Adrenal gland (tissue), 12 donors: ENCODE measurements around the gene ITGB5. TPM values are rescaled to one million over a fixed set of nuclear protein-coding genes. Genes with fewer than 3 reads are reported as not detected.

ENCODE experiments used
- DNase-seq, 7 donors: peaks; one replicate each; pipeline ENCODE4 v3.0.0-alpha.2; 2019 to 2020
- H3K27ac ChIP-seq, 5 donors: fragments of 200-600 bp; sonication (generic) in 4 of 5; 1 replicate in 3 of 5; 2 replicates in 2 of 5; pipeline versions ENCODE4 v1.5.1 to v1.8.0; 2016 to 2020; ENCODE audit warnings: mild to moderate bottlenecking in 1 of 5
- H3K27me3 ChIP-seq: fragments of 200-600 bp; 2 replicates; pipeline ENCODE4 v1.8.0; 2021
- H3K36me3 ChIP-seq, 2 donors: fragments of 200-600 bp; replicated peaks in 1 of 2; 1 replicate in 1 of 2; 2 replicates in 1 of 2; pipeline versions ENCODE4 v1.5.1 to v1.8.0; 2018 to 2022
- H3K4me1 ChIP-seq, 2 donors: fragments of 200-600 bp; replicated peaks in 1 of 2; 1 replicate in 1 of 2; 2 replicates in 1 of 2; pipeline versions ENCODE4 v1.5.1 to v1.8.0; 2018 to 2021
- H3K4me3 ChIP-seq, 4 donors: fragments of 200-600 bp; sonication (generic) in 3 of 4; one replicate each; pipeline ENCODE4 v1.5.1; 2016 to 2018
- H3K9me3 ChIP-seq, 3 donors: fragments of 200-600 bp; sonication (generic) in 1 of 3; replicated peaks in 1 of 3; 1 replicate in 2 of 3; 2 replicates in 1 of 3; pipeline versions ENCODE4 v1.5.1 to v1.8.0; 2016 to 2021
- POLR2A ChIP-seq, 2 donors: fragments of 450-650 bp; IDR thresholded peaks; one replicate each; pipeline ENCODE4 v1.6.1; 2017; ENCODE audit warnings: antibody characterized with exemption in 2 of 2, mild to moderate bottlenecking in 2 of 2, moderate library complexity in 1 of 2
- WGBS, 4 donors: extraction: QIAGEN DNeasy Blood & Tissue Kit in 2 of 4; methylation state at CpG; one replicate each; pipeline versions ENCODE4 v1.1.5 to v1.1.7; 2013 to 2017; 5-methylcytosine and 5-hydroxymethylcytosine counted together
- intact Hi-C, 2 donors: fragments of 100-400 bp; cut with DNase I; formaldehyde crosslinking; loops; one replicate each; pipeline versions ENCODE4 v1.14.1 to v1.15.0; 2022 to 2023
- polyA plus RNA-seq, 3 donors: library from polyadenylated mRNA; stranded (reverse); fragments of 200-250 nt in 2 of 3; fragments of 350-450 nt in 1 of 3; fragmentation: Illumina TruSeq in 1 of 3; extraction: RNeasy Lipid Tissue Mini Kit (QIAGEN cat#74804) in 1 of 3; gene quantifications; one replicate each; pipeline ENCODE4 v1.2.3, GENCODE V29; 2013 to 2014
- total RNA-seq, 9 donors: library from RNA; depleted of rRNA in 4 of 9; stranded (reverse); fragments of >200 nt in 4 of 9; fragments of 120-200 nt in 1 of 9; fragmentation: NEBNext Ultra II Directional in 1 of 9; extraction: Animal tissue kit (Norgen Biotek cat#: 25700) in 1 of 9; gene quantifications; one replicate each; pipeline versions ENCODE4 v1.1.0 to v1.2.4, GENCODE V29; 2013 to 2023
- TF ChIP-seq, protein P1 (sequence below), 6 experiments: fragments of 450-650 bp in 4 of 6; fragments of 200-600 bp in 2 of 6; sonication (generic) in 1 of 6; IDR thresholded peaks; 1 replicate in 5 of 6; 2 replicates in 1 of 6; pipeline versions ENCODE4 v1.5.1 to v1.8.0; 2016 to 2021; ENCODE audit warnings: antibody characterized with exemption in 6 of 6, mild to moderate bottlenecking in 2 of 6, moderate library complexity in 1 of 6
- donor health status: healthy with polysubstance abuse.
- donor health status: Bipolar disorder and iron deficiency.
- donor health status: DM: yes; HTN: yes; CAD: no.
- donor health status: DM: no; HTN: no; CAD: no.
- donor health status: DM: no; HTN: no; CAD: no.
- donor health status: DM: yes; HTN: yes; CAD: no.

The ITGB5 gene
- total and polyA plus RNA-seq, 12 donors: 9.4 to 404 (median 94.8) TPM

DNA sequence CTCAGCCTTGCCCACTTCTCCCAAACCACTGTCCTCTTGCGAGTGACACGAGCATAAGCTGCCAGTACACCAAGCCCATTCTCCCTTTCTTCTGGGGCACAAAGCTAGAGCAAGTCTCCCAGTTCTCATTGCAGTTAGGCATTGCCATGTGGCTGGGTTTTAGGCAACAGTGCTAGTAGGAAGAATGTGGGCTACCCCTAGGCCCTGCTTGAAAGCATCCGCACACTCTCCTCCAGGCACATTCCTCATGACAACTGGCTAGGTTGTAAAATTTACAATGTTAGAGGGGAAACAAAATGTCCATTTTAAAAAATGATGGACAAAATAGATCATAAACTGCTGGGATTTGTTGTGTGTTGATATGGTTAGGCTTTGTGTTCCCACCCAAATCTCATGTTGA is 19.7 kb downstream of the ITGB5 start:
- H3K36me3 ChIP-seq: no peaks in the 10 kb centered on the region
- DNase-seq: peak in 1 of 7 donors; percentile 14
- no peak overlapping the region for H3K4me3 ChIP-seq
- no peak for TF ChIP-seq POLR2A (IDR thresholded peaks at IDR 0.05)
- TF ChIP-seq, protein P1, sequence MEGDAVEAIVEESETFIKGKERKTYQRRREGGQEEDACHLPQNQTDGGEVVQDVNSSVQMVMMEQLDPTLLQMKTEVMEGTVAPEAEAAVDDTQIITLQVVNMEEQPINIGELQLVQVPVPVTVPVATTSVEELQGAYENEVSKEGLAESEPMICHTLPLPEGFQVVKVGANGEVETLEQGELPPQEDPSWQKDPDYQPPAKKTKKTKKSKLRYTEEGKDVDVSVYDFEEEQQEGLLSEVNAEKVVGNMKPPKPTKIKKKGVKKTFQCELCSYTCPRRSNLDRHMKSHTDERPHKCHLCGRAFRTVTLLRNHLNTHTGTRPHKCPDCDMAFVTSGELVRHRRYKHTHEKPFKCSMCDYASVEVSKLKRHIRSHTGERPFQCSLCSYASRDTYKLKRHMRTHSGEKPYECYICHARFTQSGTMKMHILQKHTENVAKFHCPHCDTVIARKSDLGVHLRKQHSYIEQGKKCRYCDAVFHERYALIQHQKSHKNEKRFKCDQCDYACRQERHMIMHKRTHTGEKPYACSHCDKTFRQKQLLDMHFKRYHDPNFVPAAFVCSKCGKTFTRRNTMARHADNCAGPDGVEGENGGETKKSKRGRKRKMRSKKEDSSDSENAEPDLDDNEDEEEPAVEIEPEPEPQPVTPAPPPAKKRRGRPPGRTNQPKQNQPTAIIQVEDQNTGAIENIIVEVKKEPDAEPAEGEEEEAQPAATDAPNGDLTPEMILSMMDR (IDR thresholded peaks at IDR 0.05): no peak
- WGBS, 4 donors: 93 to 100% (median 97%) methylated on average over 3 of the region's 3 CpGs
- intact Hi-C loops: no loop called here
- H3K4me1 ChIP-seq: peaks cover 3 to 9% of the 10 kb centered on the region in 2 donors
- H3K9me3 ChIP-seq: no peaks in the 10 kb centered on the region
- H3K27ac ChIP-seq: no peak overlapping the region
- H3K27me3 ChIP-seq: no peaks in the 10 kb centered on the region

GRCh38 chr3:124862006-124862405 is 25.2 kb downstream of the ITGB5 start:
- Histone ChIP-seq H3K36me3 (no peaks in the 10 kb centered on the region), H3K4me3 (no peak overlapping the region), H3K4me1 (peaks cover 17 to 49% of the 10 kb centered on the region in 2 donors), H3K27ac (no peak overlapping the region), H3K27me3 (no peaks in the 10 kb centered on the region), H3K9me3 (no peaks in the 10 kb centered on the region)
- TF ChIP-seq, protein P1 (IDR thresholded peaks at IDR 0.05): no peak
- no peak for TF ChIP-seq POLR2A (IDR thresholded peaks at IDR 0.05)
- intact Hi-C loops: no loop called here
- WGBS, 4 donors: 73 to 100% (median 78%) methylated on average over 2 of the region's 2 CpGs
- peak in 1 of 7 donors; percentile 44 for DNase-seq

DNA sequence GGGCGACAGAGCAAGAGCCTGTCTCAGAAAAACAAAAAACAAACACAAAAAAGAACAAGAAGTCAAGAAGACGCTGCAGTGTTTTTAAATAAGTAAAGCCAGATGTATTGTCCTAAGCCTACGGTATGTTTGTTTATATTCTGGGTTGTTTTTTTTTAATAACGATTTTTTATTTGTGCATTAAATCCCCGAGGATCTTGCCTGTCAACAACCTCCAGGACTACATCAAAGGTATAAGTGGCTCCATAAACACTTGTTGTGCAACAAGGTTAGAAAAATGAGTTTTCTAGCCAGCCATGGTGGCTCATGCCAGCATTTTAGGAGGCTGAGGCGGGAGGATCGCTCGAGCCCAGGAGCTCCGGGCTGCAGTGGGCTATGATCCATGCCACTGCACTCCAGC is 26.1 kb downstream of the ITGB5 start:
- 54 to 73% (median 71%) methylated on average over 9 of the region's 9 CpGs for WGBS, 4 donors
- H3K4me1 ChIP-seq: peaks cover 17 to 49% of the 10 kb centered on the region in 2 donors
- H3K36me3 ChIP-seq: no peaks in the 10 kb centered on the region
- no peak for DNase-seq
- H3K9me3 ChIP-seq: no peaks in the 10 kb centered on the region
- H3K4me3 ChIP-seq: no peak overlapping the region
- peak overlapping the region in 4 of 5 donors; percentile 44 to 73 (median 62) for H3K27ac ChIP-seq
- intact Hi-C loops: no loop called here
- no peaks in the 10 kb centered on the region for H3K27me3 ChIP-seq
- TF ChIP-seq, protein P1 (IDR thresholded peaks at IDR 0.05): no peak
- no peak for TF ChIP-seq POLR2A (IDR thresholded peaks at IDR 0.05)

DNA sequence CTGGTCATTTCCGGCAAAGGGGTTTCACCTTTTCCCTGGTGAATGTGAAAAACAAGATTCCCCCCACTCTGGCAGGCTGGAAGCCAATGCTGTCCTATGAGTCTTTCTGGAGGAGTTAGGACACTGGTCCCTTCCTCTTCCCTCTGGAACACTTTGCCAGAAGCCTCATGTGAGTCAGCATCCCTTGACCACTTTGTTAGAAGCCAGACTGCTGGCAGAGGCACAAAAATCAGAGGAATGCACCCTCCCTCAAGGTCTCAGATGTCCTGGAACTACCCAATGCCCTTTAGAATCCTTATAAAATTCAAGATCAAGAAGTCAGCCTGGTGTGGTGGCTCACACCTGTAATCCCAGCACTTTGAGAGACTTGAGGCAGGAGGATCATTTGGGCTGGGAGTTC is 26.6 kb downstream of the ITGB5 start:
- 13 to 33% (median 18%) methylated on average over 1 of the region's 1 CpG for WGBS, 4 donors
- peak; percentile 75 to 96 (median 94) for DNase-seq
- Histone ChIP-seq H3K4me1 (peaks cover 17 to 49% of the 10 kb centered on the region in 2 donors), H3K27ac (peak overlapping the region in 4 of 5 donors; percentile 44 to 73 (median 62)), H3K27me3 (no peaks in the 10 kb centered on the region), H3K9me3 (no peaks in the 10 kb centered on the region), H3K36me3 (no peaks in the 10 kb centered on the region), H3K4me3 (no peak overlapping the region)
- intact Hi-C loops: no loop called here
- TF ChIP-seq, protein P1 (IDR thresholded peaks at IDR 0.05): no peak
- TF ChIP-seq POLR2A (IDR thresholded peaks at IDR 0.05): no peak
